Body of pancreas (tissue), 4 donors: ENCODE results near the gene DNAH10. TPM values are rescaled to one million over a fixed set of nuclear protein-coding genes. Genes with fewer than 3 reads are reported as not detected.

Experiments
- ATAC-seq: fragments of 150-250 bp; one replicate; pipeline ENCODE4 v1.9.1; 2016
- DNase-seq, 4 donors: peaks; one replicate each; pipeline ENCODE4 v3.0.0-alpha.2; 2019
- H3K27ac ChIP-seq, 4 donors: fragments of 200-600 bp; sonication (generic); 1 replicate in 3 of 4; 2 replicates in 1 of 4; pipeline versions ENCODE4 v1.5.1 to v1.6.1; 2016 to 2019; ENCODE audit warnings: mild to moderate bottlenecking in 1 of 4, mixed read lengths in 1 of 4, moderate library complexity in 1 of 4
- H3K27me3 ChIP-seq, 2 donors: fragments of 200-600 bp; sonication (generic); one replicate each; pipeline ENCODE4 v1.6.0; 2016; ENCODE audit warnings: mild to moderate bottlenecking in 1 of 2
- H3K36me3 ChIP-seq, 2 donors: fragments of 200-600 bp; sonication (generic); replicated peaks in 1 of 2; 2 replicates each; pipeline ENCODE4 v1.5.1; 2016; ENCODE audit warnings: low read depth in 2 of 2; ENCODE audit not compliant: insufficient read depth in 1 of 2
- H3K4me1 ChIP-seq: fragments of 200-600 bp; sonication (generic); one replicate; pipeline ENCODE4 v1.6.0; 2016
- H3K4me3 ChIP-seq, 2 donors: fragments of 200-600 bp; sonication (generic); 1 replicate in 1 of 2; 2 replicates in 1 of 2; pipeline ENCODE4 v1.5.1; 2016 to 2019
- H3K9me3 ChIP-seq, 3 donors: fragments of 200-600 bp; sonication (generic); 1 replicate in 2 of 3; 2 replicates in 1 of 3; pipeline ENCODE4 v1.5.1; 2016
- POLR2A ChIP-seq, 3 donors: fragments of 450-650 bp; IDR thresholded peaks; one replicate each; pipeline ENCODE4 v1.6.1; 2016; ENCODE audit warnings: antibody characterized with exemption in 3 of 3, mild to moderate bottlenecking in 2 of 3
- WGBS, 2 donors: methylation state at CpG; one replicate each; pipeline ENCODE4 v1.1.5; 2017; 5-methylcytosine and 5-hydroxymethylcytosine counted together
- intact Hi-C: fragments of 100-400 bp; cut with DNase I; formaldehyde crosslinking; loops from one replicate; pipeline ENCODE4 v1.15.1; 2023
- total RNA-seq, 2 donors: library from RNA; depleted of rRNA; stranded (reverse); fragments of >200 nt; gene quantifications; one replicate each; pipeline ENCODE4 v1.1.0, GENCODE V29; 2016
- TF ChIP-seq, protein P1 (sequence below), 7 experiments: fragments of 450-650 bp in 4 of 7; fragments of 200-600 bp in 3 of 7; sonication (generic) in 3 of 7; IDR thresholded peaks; one replicate each; pipeline ENCODE4 v1.5.1; 2016 to 2019; ENCODE audit warnings: antibody characterized with exemption in 7 of 7

Gene DNAH10
- total RNA-seq, 2 donors from 2014 or later = 0.26 TPM; not detected in 1

DNA sequence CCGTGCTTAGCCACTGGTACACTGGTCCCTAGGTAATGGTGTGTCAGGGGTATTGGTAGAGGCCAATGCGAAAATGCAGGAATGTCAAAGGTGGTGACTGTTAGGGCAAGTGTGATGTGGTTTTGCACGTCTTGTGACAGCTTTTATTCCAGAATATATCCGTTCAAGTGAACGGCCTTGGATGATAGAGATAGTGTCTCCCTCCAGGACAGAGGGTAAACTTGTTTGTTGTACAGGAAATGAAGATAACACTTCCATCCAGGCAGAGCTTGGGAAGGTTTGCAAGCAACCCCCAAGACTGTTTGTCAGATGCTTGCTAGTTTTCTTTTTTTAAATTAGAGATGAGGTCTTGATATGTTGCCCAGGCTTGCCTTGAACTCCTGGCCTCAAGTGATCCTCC is 84.2 kb downstream of the DNAH10 start:
- 62 to 64% methylated on average over 5 of the region's 5 CpGs for WGBS, 2 donors
- Histone ChIP-seq H3K27ac (no peak overlapping the region), H3K4me1 (no peaks in the 10 kb centered on the region), H3K36me3 (no peaks in the 10 kb centered on the region), H3K9me3 (no peaks in the 10 kb centered on the region), H3K4me3 (no peak overlapping the region), H3K27me3 (no peaks in the 10 kb centered on the region)
- intact Hi-C loops = no loop called here
- DNase-seq (no peak), ATAC-seq (no peak)
- TF ChIP-seq, protein P1, sequence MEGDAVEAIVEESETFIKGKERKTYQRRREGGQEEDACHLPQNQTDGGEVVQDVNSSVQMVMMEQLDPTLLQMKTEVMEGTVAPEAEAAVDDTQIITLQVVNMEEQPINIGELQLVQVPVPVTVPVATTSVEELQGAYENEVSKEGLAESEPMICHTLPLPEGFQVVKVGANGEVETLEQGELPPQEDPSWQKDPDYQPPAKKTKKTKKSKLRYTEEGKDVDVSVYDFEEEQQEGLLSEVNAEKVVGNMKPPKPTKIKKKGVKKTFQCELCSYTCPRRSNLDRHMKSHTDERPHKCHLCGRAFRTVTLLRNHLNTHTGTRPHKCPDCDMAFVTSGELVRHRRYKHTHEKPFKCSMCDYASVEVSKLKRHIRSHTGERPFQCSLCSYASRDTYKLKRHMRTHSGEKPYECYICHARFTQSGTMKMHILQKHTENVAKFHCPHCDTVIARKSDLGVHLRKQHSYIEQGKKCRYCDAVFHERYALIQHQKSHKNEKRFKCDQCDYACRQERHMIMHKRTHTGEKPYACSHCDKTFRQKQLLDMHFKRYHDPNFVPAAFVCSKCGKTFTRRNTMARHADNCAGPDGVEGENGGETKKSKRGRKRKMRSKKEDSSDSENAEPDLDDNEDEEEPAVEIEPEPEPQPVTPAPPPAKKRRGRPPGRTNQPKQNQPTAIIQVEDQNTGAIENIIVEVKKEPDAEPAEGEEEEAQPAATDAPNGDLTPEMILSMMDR (IDR thresholded peaks at IDR 0.05) = no peak
- TF ChIP-seq POLR2A (IDR thresholded peaks at IDR 0.05) = no peak

DNA sequence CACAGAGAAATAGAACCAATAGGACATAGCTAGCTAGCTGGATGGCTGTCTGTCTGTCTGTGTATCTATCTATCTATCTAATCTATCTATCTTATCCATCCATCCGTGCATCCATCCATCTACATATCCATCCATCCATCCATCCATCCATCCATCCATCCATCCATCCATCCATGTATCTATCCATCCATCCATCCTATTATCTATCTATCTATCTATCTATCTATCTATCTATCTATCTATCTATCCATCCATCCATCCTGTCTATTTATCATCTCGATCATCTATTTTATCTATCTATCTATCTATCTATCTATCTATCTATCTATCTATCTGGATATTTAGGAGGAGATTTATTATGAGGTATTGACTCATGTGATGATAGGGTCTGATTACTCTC is 84.9 kb downstream of the DNAH10 start:
- no peak overlapping the region for H3K27ac ChIP-seq
- H3K9me3 ChIP-seq = no peaks in the 10 kb centered on the region
- 34 to 38% methylated on average over 2 of the region's 2 CpGs for WGBS, 2 donors
- no peaks in the 10 kb centered on the region for H3K4me1 ChIP-seq
- intact Hi-C loops = no loop called here
- H3K36me3 ChIP-seq = no peaks in the 10 kb centered on the region
- no peak for DNase-seq
- H3K27me3 ChIP-seq = no peaks in the 10 kb centered on the region
- no peak for ATAC-seq
- TF ChIP-seq, protein P1 (IDR thresholded peaks at IDR 0.05) = no peak
- TF ChIP-seq POLR2A (IDR thresholded peaks at IDR 0.05) = no peak
- no peak overlapping the region for H3K4me3 ChIP-seq

DNA sequence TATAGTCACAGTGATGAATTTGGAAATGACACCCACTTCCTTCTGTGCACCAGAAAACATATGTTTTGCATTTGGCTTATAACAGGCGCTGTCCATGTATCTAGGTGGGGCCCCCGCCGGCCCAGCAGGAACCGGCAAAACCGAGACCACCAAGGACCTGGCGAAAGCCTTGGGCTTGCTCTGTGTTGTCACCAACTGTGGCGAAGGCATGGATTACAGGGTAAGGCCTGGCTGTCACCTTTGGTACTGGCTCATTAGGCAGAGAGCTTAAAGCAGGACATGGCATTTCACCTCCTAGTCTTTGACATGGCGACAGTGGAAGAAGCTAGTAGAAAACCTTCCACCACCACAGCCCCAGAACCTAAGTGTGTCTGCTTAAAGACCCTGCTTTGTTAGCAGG is 85.8 kb downstream of the DNAH10 start:
- intact Hi-C loops = no loop called here
- Histone ChIP-seq H3K4me3 (no peak overlapping the region), H3K27me3 (no peaks in the 10 kb centered on the region), H3K27ac (no peak overlapping the region), H3K9me3 (no peaks in the 10 kb centered on the region), H3K36me3 (no peaks in the 10 kb centered on the region), H3K4me1 (no peaks in the 10 kb centered on the region)
- DNase-seq = no peak
- WGBS, 2 donors = 90 to 100% methylated on average over 5 to 8 of the region's 8 CpGs
- ATAC-seq = no peak
- TF ChIP-seq, protein P1 (IDR thresholded peaks at IDR 0.05) = no peak
- TF ChIP-seq POLR2A (IDR thresholded peaks at IDR 0.05) = no peak

DNA sequence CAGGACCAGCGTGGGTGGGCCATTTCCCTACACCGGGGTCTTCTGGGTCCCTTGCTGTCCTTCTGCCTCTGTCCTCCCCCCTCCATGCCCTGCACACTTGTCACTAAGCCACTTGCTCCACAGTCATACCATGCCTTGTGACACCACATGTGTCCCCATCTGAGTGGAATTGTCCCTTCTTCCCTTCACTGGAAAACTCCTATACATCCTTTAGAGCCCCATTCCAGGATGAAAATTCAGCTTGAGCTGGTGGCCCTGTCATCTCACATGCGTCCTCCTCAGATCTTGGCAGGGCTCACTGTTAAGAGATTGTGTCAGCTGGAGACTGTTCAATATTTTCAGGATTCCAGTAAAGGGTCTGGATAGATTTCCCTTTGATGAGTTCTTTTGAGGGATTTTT is 87.4 kb downstream of the DNAH10 start:
- WGBS, 2 donors = 63 to 65% methylated on average over 3 of the region's 3 CpGs
- H3K27me3 ChIP-seq = no peaks in the 10 kb centered on the region
- no peak for DNase-seq
- no peak overlapping the region for H3K4me3 ChIP-seq
- no peaks in the 10 kb centered on the region for H3K9me3 ChIP-seq
- TF ChIP-seq, protein P1 (IDR thresholded peaks at IDR 0.05) = no peak
- TF ChIP-seq POLR2A (IDR thresholded peaks at IDR 0.05) = no peak
- no peaks in the 10 kb centered on the region for H3K4me1 ChIP-seq
- no peaks in the 10 kb centered on the region for H3K36me3 ChIP-seq
- no peak for ATAC-seq
- H3K27ac ChIP-seq = no peak overlapping the region
- intact Hi-C loops = no loop called here

DNA sequence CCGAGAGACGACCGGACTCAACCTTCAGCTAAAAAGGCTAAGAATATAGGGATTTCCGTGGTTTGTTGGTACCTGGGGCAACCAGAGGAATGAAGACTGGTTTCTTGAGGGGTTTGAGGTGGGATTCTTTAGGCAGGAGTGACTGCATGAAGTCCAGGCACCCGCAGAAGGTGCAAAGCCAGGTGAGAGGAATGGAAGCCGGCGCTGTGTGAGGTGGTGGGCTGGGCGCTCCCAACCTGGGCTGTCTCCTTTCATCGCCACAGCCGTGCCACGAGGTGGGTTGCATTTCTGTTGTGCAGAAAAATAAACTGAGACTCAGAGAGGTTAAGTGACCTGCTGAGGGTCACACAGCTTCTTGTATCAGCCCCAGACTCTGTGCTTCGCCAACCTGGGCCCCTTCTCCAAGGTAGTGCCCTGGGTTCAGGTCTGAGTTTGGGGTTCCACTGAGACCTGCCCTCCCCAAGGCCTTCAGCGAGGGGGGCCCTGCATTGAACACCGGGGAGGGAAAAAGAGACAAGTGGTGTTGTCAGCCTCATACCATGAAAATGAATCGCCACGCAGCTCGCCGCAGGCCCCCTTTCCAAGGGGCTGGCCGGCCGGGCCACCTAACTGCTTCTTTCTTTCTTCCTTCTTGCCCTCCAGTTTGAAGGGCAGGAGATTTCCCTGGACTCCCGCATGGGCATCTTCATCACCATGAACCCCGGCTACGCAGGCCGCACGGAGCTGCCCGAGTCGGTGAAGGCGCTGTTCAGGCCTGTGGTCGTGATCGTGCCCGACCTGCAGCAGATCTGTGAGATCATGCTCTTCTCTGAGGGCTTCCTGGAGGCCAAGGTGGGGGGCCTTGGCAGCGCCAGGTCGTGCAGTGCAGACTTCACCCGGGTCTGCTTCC is 88.4 kb downstream of the DNAH10 start:
- H3K4me1 ChIP-seq = no peaks in the 10 kb centered on the region
- no peaks in the 10 kb centered on the region for H3K27me3 ChIP-seq
- WGBS, 2 donors = 85 to 86% methylated on average over 29 to 33 of the region's 34 CpGs
- H3K4me3 ChIP-seq = no peak overlapping the region
- intact Hi-C loops = no loop called here
- no peaks in the 10 kb centered on the region for H3K36me3 ChIP-seq
- DNase-seq (no peak), ATAC-seq (no peak)
- H3K9me3 ChIP-seq = no peaks in the 10 kb centered on the region
- TF ChIP-seq POLR2A (IDR thresholded peaks at IDR 0.05) = no peak
- TF ChIP-seq, protein P1 (IDR thresholded peaks at IDR 0.05) = no peak
- H3K27ac ChIP-seq = no peak overlapping the region
